Astrocyte (in vitro differentiated cells and primary cell): ENCODE data around the gene PADI6. TPM values are rescaled to one million over a fixed set of nuclear protein-coding genes. Genes with fewer than 3 reads are reported as not detected.
A peak's percentile ranks its signal among the peaks of the same experiment; 100 is the strongest.
"Not testable (repeated sequence)": the region's sequence is repeated elsewhere in the genome, so short reads cannot be mapped to it uniquely, and the experiment has no call there.

ENCODE experiments used
- DNase-seq: peaks from one replicate; pipeline ENCODE4 v3.0.0-alpha.2; 2010; ENCODE audit warnings: low read depth
- FAIRE-seq: peaks from 2 replicates; lab custom pipeline; 2011; peaks lifted over from hg19 to GRCh38; lab: Jason Lieb, UNC
- H2AFZ ChIP-seq: 2 replicates; pipeline ENCODE4 v1.6.0; 2012; ENCODE audit warnings: low read depth, low read length, inconsistent platforms
- H3K27ac ChIP-seq: 2 replicates; pipeline ENCODE4 v1.5.1; 2011; ENCODE audit warnings: low read depth, low read length, inconsistent platforms
- H3K27me3 ChIP-seq: 2 replicates; pipeline ENCODE4 v1.6.0; 2011; ENCODE audit warnings: low read length, inconsistent platforms; ENCODE audit not compliant: insufficient read depth
- H3K36me3 ChIP-seq: 2 replicates; pipeline ENCODE4 v1.5.1; 2011; ENCODE audit warnings: low read length, inconsistent platforms; ENCODE audit not compliant: insufficient read depth
- H3K4me1 ChIP-seq: 2 replicates; pipeline ENCODE4 v1.5.1; 2011; ENCODE audit warnings: low read length, inconsistent platforms; ENCODE audit not compliant: insufficient read depth
- H3K4me2 ChIP-seq: 2 replicates; pipeline ENCODE4 v1.6.0; 2012; ENCODE audit warnings: low read length, inconsistent platforms
- H3K4me3 ChIP-seq: 2 replicates; pipeline ENCODE4 v1.5.1; 2011; ENCODE audit warnings: low read depth, mild to moderate bottlenecking, low read length, inconsistent platforms; ENCODE audit not compliant: insufficient read depth
- H3K79me2 ChIP-seq: 2 replicates; pipeline ENCODE4 v1.6.0; 2012; ENCODE audit warnings: mild to moderate bottlenecking, low read length, inconsistent platforms; ENCODE audit not compliant: insufficient read depth
- H3K9ac ChIP-seq: 2 replicates; pipeline ENCODE4 v1.6.0; 2012; ENCODE audit warnings: mild to moderate bottlenecking, low read length, inconsistent platforms
- H3K9me3 ChIP-seq: 2 replicates; pipeline ENCODE4 v1.5.1; 2012; ENCODE audit warnings: low read depth, mild to moderate bottlenecking, low read length, inconsistent platforms; ENCODE audit not compliant: insufficient read depth
- H4K20me1 ChIP-seq: 2 replicates; pipeline ENCODE4 v1.6.0; 2012; ENCODE audit warnings: low read length, inconsistent platforms; ENCODE audit not compliant: insufficient read depth
- H3K27ac Mint-ChIP-seq: one replicate; pipeline ENCODE4 v1.8.0; 2021; ENCODE audit warnings: mild to moderate bottlenecking, mixed read lengths; ENCODE audit not compliant: unreplicated experiment
- H3K27me3 Mint-ChIP-seq: one replicate; pipeline ENCODE4 v1.8.0; 2021; ENCODE audit warnings: low read depth, mixed read lengths; ENCODE audit not compliant: unreplicated experiment
- H3K36me3 Mint-ChIP-seq: one replicate; pipeline ENCODE4 v1.8.0; 2021; ENCODE audit warnings: low read depth, mixed read lengths; ENCODE audit not compliant: unreplicated experiment
- H3K4me1 Mint-ChIP-seq: one replicate; pipeline ENCODE4 v1.8.0; 2021; ENCODE audit warnings: low read depth, mixed read lengths; ENCODE audit not compliant: unreplicated experiment
- H3K4me3 Mint-ChIP-seq: one replicate; pipeline ENCODE4 v1.8.0; 2021; ENCODE audit warnings: mild to moderate bottlenecking, moderate library complexity, mixed read lengths; ENCODE audit not compliant: unreplicated experiment
- H3K9me3 Mint-ChIP-seq: one replicate; pipeline ENCODE4 v1.8.0; 2021; ENCODE audit warnings: mild to moderate bottlenecking, mixed read lengths; ENCODE audit not compliant: unreplicated experiment
- EZH2 ChIP-seq: IDR thresholded peaks from 2 replicates; pipeline ENCODE4 v1.6.1; 2012; ENCODE audit warnings: mild to moderate bottlenecking, low read length, inconsistent platforms; ENCODE audit not compliant: insufficient read depth
- total RNA-seq: library from RNA; stranded (reverse); gene quantifications from 2 replicates; pipeline ENCODE4 v1.2.1, GENCODE V29; 2021
- TF ChIP-seq, protein P1 (sequence below): IDR thresholded peaks from 2 replicates; pipeline ENCODE4 v1.5.1; 2011; ENCODE audit warnings: low read depth, mild to moderate bottlenecking, inconsistent platforms, low read length, moderate library complexity; ENCODE audit not compliant: insufficient read depth

Gene PADI6
- total RNA-seq, 1 donor from 2014 or later: not detected

DNA sequence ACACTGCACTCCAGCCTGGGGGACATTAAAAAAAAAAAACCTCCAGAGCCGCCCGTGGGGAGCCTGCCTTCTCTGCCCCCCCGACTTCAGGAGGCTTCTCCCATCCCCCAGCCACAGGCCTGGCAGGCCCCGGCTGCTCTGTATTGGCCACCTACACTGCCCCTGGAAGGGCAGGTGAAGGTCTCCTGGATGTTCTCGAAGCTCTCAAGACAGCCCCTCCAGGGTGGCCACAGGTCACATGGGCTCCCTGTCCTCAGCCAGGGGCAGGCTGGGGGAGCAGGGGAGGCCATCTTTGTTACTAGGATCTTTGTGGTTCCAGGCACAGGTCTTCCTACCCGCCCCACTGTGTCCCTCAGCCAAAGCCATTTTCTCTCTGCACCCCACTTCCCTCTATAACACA lies 32.8 kb downstream of the PADI6 start:
- no peak overlapping the region for H2AFZ ChIP-seq
- peaks cover 27% of the 10 kb centered on the region for H4K20me1 ChIP-seq
- no peaks in the 10 kb centered on the region for H3K9me3 ChIP-seq
- no peak for DNase-seq
- Mint-ChIP-seq H3K27ac (no peak overlapping the region), H3K4me3 (no peak overlapping the region), H3K36me3 (peaks cover 7% of the 10 kb centered on the region), H3K27me3 (no peaks in the 10 kb centered on the region), H3K4me1 (no peaks in the 10 kb centered on the region), H3K9me3 (no peaks in the 10 kb centered on the region)
- no peak overlapping the region for H3K9ac ChIP-seq
- no peak for FAIRE-seq
- no peaks in the 10 kb centered on the region for H3K79me2 ChIP-seq
- TF ChIP-seq, protein P1, sequence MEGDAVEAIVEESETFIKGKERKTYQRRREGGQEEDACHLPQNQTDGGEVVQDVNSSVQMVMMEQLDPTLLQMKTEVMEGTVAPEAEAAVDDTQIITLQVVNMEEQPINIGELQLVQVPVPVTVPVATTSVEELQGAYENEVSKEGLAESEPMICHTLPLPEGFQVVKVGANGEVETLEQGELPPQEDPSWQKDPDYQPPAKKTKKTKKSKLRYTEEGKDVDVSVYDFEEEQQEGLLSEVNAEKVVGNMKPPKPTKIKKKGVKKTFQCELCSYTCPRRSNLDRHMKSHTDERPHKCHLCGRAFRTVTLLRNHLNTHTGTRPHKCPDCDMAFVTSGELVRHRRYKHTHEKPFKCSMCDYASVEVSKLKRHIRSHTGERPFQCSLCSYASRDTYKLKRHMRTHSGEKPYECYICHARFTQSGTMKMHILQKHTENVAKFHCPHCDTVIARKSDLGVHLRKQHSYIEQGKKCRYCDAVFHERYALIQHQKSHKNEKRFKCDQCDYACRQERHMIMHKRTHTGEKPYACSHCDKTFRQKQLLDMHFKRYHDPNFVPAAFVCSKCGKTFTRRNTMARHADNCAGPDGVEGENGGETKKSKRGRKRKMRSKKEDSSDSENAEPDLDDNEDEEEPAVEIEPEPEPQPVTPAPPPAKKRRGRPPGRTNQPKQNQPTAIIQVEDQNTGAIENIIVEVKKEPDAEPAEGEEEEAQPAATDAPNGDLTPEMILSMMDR: no peak
- no peak for TF ChIP-seq EZH2
- H3K4me2 ChIP-seq: no peak overlapping the region
- H3K4me3 ChIP-seq: no peak overlapping the region
- H3K27me3 ChIP-seq: no peaks in the 10 kb centered on the region
- peaks cover 10% of the 10 kb centered on the region for H3K36me3 ChIP-seq
- H3K4me1 ChIP-seq: no peaks in the 10 kb centered on the region
- H3K27ac ChIP-seq: no peak overlapping the region

DNA sequence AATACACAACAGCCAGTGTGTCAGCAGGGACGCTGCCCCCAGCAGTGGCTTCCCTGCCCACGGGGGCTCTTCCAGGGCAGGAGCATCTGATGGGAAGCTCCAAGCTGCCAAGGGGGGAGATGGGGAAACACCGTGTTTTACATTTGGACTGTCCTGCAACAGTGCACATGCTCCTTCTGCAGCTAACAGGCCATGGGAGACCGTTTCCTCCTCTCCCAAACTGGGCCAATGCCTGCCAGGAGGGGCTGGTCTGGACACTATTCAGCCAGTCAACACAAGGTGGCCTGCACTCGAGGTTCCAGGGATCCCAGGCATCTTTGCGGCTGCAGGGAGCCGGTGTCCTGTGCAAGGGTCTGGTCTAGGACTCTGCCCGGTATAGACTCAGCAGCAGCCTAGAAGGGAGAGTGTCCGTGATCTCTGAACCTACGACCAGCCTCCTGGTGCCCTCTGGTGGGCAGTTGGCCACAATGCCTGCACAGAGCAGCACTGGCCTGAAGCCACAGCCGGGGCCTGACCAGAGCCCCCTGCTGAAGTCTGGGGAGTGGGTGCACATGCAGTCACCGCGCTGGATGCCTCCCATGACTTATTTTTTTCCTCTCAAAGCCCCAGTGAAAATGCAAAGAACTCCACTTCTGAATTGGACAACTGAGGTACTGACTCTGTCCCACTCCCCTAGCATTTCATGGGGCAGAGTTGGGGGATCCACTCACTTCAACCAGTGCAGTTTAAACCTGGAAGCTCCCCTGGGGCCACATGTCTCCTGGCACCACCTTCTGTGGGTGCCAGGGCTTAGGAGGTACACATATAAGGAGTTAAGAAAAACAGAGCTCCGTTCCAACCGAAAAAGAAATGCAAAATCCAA lies 34.1 kb downstream of the PADI6 start:
- H3K27ac ChIP-seq: no peak overlapping the region
- H3K9ac ChIP-seq: no peak overlapping the region
- Mint-ChIP-seq H3K27ac (no peak overlapping the region), H3K4me3 (no peak overlapping the region), H3K4me1 (no peaks in the 10 kb centered on the region), H3K9me3 (no peaks in the 10 kb centered on the region), H3K36me3 (peaks cover 13% of the 10 kb centered on the region), H3K27me3 (no peaks in the 10 kb centered on the region)
- H3K4me3 ChIP-seq: no peak overlapping the region
- FAIRE-seq (no peak), DNase-seq (peak; percentile 23)
- H3K36me3 ChIP-seq: peaks cover 16% of the 10 kb centered on the region
- H4K20me1 ChIP-seq: peaks cover 39% of the 10 kb centered on the region
- H3K27me3 ChIP-seq: no peaks in the 10 kb centered on the region
- H3K4me1 ChIP-seq: no peaks in the 10 kb centered on the region
- H3K9me3 ChIP-seq: no peaks in the 10 kb centered on the region
- no peak overlapping the region for H3K4me2 ChIP-seq
- H3K79me2 ChIP-seq: no peaks in the 10 kb centered on the region
- no peak overlapping the region for H2AFZ ChIP-seq
- TF ChIP-seq, protein P1: peak; percentile 59
- no peak for TF ChIP-seq EZH2

DNA sequence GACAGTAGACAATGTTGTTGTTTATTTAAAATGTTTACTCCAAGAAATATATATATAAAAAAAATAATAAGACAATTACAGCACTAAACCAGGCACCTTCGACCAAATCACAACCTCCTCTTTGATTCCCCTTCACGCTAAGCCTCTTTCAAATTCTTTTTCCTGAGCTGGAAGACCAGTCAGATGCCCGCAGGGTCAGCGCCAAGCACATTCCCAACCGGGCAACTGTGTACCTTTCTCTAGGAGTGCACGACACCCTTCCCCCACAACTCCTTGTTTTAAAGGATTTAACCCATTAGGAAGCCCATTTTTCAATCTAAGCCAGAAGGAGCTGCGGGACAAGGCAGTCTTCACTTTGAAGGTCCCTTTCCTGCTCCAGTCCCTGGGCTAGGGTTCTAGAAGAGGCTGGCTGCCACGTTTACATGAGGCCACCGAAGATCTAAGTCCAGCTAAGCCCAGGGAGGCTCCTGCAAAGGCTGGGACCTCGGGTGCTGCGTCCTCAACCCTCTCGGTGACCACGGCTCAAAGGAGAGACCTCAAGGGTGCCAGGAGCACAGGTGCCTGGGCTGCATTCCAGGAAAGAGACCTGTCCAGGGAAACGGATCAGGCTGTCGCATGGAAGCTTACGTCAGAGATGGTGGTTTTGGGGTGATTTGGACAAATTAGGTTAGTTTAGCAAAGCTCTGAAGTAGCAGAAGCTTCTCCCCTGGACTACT lies 34.9 kb downstream of the PADI6 start:
- Histone ChIP-seq H4K20me1 (peaks cover 46% of the 10 kb centered on the region), H3K36me3 (peaks cover 22% of the 10 kb centered on the region)
- H3K27me3 ChIP-seq, FAIRE-seq, H3K27ac Mint-ChIP-seq, H3K4me3 Mint-ChIP-seq, H3K9me3 ChIP-seq, H2AFZ ChIP-seq, H3K4me1 Mint-ChIP-seq, H3K9ac ChIP-seq, H3K79me2 ChIP-seq, H3K9me3 Mint-ChIP-seq, H3K4me3 ChIP-seq, H3K4me2 ChIP-seq, DNase-seq, H3K27me3 Mint-ChIP-seq, H3K4me1 ChIP-seq, H3K27ac ChIP-seq: not testable (repeated sequence)
- peaks cover 13% of the 10 kb centered on the region for H3K36me3 Mint-ChIP-seq

DNA sequence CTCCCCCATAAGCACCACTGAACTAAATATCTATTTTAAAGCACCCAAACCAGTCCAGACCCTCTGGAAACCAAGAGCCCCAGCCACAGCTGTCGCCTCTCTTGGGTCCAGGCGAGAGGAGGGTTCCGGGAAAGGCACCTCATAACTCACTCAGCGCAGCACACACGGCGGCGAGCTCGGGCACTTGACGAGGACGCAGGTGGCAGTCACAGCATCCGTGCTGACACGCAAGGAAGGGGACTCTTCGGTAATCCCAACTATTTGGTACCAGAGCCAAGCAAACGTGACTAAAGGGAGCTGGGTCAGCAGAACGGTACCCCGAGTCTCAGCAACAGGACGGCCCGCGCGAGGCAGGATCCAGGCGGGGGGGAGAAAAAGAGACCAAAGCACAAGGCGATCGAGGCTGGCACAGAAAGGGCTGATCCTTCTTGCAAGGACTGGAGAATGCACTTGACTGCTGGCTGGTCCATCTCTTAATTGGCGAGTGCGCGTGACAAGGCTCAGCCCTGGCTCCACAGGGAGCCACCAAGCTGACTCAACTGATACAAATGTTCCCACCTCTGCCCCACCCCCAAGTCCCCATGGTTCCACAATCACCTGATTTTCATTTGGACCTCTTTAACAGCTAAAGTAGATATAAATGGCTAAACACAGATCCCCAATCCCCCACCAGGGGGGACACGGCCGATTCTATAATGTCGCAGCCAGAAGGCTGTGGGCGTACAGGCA lies 36.0 kb downstream of the PADI6 start:
- H2AFZ ChIP-seq, H3K9ac ChIP-seq, H3K4me1 ChIP-seq, H3K27ac Mint-ChIP-seq, H3K4me3 ChIP-seq, H3K9me3 Mint-ChIP-seq, FAIRE-seq, H3K27me3 ChIP-seq, H3K9me3 ChIP-seq, H3K27ac ChIP-seq, H3K4me3 Mint-ChIP-seq, H3K79me2 ChIP-seq, DNase-seq, H3K27me3 Mint-ChIP-seq, H3K4me1 Mint-ChIP-seq, H3K4me2 ChIP-seq: not testable (repeated sequence)
- H3K36me3 Mint-ChIP-seq: peaks cover 17% of the 10 kb centered on the region
- peaks cover 30% of the 10 kb centered on the region for H3K36me3 ChIP-seq
- H4K20me1 ChIP-seq: peaks cover 56% of the 10 kb centered on the region
